ENCODE data around the gene NPAS4.
"Not testable (repeated sequence)": the region's sequence is repeated elsewhere in the genome, so short reads cannot be mapped to it uniquely, and the experiment has no call there.

Gene NPAS4

DNA sequence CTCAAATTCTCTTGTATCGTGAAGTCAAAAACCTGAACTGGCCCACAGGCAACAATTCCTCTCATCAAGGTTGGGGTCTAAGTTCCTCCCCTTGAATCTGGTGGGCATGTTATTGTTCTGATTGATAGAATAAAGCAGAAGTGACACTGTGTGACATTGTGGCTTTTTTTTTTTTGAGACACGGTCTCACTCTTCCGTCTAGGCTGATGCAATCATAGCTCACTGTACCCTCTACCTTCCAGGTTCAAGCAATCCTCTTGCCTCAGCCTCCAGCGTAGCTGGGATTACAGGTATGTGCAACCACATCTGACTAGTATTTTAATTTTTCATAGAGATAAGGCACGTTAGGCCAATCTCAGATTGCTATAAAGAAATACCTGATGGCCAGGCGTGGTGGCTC is 37.0 kb downstream of the NPAS4 start:
- no peak for DNase-seq

DNA sequence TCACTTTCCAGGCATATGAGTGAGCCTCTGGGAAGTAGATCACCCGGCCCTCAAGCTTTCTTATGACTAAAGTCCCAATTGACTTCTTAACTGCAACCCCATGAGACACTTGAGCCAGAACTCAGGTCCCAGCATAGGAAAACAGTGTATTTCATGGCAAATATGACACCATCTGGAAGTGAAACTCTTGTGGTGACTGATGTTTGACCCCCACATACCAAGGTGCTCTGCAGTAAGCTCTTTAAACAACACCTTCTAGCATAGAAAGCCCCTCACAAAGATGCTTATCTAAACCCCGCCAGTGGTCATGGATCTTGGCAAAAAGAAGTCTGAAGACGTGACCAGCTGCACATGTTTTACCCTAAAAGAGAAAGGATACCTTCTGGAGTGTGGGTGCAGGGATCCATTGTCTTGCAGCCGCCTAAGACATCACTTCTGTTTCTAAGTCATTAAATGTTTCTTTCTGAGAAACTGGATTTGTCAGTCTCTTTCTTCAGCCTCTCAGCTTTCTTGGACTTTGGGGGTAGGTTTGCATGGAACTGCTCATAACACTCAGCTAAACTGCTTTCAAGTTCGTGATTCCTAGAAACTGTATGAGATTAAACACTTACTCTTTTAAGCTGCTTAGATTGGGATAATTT is 38.4 kb downstream of the NPAS4 start:
- DNase-seq, result no peak

DNA sequence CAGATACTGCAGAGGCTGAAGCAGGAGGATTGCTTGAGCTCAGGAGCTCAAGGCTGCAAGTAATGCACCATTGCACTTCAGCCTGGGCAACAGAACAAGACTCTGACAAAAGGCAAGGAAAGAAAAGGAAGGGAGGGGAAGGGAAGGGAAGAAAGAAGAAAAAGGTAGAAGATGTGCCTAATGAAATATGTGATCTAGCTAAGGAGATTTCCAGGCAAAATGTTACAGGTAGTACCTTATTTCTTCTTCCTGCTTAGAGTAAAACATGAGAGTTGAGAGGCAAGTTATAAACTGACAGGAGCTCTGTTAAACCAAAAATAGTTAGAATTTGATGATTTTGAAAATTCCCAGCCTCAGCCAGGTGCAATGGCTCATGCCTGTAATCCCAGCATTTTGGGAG is 41.2 kb downstream of the NPAS4 start:
- no peak for DNase-seq

DNA sequence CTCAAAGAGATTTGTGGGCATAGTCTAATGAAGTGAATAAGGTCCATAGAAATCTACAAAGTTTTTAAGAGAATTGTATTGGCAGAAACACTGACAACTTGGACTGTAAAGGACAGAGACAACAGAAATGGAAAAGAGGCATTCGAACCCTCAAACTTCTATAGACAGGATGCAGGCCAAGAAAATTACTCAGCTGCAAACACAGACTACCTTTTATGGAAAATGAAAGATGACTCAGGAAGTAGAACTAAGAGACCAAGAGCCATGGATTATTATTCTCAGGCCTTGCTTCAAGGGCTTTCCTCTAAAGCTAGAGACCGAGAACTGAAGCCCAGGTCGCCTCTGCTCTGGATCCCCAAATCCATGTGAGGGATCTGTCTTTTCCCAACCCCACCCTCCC is 42.1 kb downstream of the NPAS4 start:
- DNase-seq, result no peak

DNA sequence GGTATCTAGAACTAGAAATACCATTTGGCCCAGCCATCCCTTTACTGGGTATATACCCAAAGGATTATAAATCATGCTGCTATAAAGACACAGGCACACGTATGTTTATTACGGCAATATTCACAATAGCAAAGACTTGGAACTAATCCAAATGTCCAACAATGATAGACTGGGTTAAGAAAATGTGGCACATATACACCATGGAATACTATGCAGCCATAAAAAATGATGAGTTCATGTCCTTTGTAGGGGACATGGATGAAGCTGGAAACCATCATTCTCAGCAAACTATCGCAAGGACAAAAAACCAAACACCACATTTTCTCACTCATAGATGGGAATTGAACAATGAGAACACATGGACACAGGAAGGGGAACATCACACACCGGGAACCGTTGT is 43.3 kb downstream of the NPAS4 start:
- not testable (repeated sequence) for DNase-seq

DNA sequence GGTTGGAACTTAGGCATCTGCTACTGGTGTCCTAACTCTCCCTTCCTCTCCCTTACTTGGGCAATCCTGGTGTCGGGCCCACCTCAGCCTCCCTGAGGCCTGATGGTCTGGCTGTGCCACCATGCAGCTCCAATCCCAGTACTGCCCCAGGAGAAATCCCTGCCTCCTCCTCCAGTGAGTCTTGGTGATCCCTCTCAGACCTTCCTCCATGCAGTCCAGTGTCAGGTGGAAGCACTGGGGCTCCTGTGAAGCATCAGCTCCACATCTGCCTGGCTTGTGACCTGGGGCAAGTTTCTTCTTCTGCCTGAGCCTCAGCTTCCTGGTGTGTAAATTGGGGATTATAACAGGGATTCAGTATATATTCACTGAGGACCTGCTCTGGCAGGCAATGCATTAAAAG is 44.1 kb downstream of the NPAS4 start:
- DNase-seq, result no peak

DNA sequence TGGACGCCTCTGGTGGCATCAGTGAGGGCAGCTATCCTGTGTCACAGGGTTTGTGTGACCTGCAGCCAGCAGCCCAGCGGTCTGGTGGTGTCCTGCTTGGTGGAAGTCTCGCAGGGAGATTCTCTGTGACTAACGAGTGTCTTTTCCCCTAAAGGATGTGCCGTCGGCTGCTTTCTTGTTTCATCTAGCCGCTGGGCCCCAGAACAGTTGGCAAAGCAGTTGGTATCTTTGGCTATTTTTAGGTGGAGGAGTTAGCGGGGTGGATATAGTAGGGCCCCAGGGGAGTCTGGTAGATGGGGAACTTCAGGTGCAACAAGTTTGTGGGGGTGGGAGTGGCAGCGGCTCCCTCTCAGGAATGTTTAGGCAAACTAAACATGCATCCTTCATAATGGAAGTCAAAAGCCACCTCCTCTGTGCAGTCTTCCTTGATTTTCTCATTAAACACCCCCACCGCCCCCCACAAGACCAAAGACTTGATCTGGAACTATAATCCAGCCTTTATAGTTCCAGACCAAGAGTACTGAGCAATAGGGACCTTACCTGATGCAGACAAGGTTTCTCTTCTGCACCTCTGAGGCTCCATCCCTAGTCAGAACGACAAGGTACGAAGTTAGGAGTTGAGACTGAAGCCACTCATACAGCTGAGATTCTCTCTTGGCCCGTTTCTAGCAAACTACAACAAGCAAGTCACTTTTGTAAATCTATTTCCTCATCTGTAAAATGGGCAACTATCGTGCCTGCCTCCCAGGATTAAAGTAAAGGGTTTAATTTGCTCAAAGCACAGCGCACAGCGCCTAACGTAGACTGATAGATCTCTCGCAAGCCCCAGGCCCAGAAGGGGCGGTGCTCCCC is 44.8 kb downstream of the NPAS4 start:
- no peak for DNase-seq

DNA sequence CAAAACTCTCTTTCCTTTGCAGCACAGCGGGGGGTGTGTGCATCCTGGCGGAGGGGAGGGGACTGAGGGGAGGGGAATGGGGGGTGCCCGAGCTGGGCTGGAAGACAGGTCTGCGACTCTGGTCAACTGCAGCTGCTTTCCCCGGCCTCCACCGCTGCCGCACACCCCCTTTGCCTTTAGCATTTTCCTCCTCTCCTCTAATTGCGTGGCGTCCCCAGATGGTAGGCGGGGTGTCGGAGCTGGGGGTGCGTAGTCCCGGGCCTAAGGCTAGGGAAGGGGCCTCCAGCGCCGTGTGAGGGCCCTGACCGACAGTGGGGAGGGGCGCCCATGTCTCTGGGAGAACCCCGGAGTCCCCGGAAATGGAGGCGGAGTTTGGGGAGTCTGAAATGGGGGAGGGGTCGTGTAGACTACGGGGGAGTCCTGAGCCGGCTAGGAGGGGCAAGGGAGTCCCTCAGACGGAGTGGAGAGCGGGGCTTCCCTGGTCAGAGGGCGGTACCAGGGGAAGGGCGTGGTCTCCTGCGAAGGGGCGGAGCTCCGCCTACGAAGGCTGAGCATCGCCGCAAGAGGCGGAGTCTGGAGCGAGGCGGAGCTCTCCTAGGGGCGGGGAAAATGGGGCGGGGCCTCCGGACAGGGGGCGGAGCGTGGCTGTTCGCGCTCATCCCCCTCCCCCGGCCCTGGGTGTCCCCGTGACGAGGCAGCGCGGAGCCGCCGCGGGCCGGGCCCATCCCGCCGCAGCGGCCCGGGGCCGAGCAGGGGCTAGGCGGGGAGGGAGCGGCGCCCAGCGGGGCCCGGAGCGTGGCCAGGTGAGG is 45.6 kb downstream of the NPAS4 start, which contains the start of gene PELI3:
TSS of gene PELI3 (plus strand) at position 681 of the 809 bp plus-strand sequence. CDS start 1,224 bp downstream, outside the sequence.
- DNase-seq, result peak; percentile 92

DNA sequence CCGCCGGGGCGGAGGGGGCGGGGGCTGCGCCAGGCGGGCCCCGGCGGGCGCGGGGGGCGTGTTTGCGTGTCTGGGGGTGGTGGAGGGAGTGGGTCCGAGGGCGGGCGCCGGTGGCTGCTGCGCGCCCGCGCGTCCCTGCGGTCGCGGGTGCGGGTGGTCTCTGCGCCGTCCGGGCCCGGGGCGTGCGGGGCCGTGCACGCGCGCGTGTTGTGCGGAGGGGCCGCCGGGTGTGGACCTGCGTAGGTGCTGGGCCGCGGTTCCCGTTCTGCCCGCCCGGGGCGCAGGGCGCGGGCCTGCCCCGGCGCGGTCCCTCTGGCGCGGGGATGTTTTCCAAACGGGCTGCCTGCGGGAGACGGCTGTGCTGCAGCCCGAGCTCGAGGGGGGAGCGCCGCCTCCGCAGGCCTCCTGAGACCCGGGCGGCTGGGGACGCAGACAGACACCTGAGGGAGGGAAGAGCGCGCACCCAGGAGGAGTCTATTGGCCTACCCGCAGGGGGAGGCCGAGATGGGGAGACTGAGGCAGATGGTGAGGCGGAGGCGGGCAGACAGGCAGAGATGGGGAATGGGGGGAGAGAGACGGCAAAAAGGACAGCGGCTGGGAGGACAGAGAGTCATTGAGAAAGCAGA is 46.3 kb downstream of the NPAS4 start:
- DNase-seq, result no peak

DNA sequence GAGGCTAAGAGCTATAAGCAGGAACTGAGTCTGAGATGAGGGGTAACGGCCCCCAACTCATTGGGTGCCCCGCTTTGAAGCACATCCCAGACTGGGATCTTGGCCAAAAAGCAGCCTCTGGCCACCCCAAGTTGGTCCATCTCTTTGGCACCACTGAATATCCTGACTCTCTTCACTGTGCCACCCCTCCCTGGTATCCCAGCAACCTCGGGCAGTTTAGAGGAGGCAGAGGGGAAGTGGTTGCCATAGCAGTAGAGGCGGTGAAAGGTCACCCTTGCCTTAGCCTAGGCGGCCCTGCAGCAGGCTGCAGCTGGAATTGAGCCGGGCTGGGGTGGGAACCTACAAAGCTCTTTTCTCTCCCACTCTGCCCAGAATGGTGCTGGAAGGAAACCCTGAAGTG is 46.9 kb downstream of the NPAS4 start:
- DNase-seq, result no peak

DNA sequence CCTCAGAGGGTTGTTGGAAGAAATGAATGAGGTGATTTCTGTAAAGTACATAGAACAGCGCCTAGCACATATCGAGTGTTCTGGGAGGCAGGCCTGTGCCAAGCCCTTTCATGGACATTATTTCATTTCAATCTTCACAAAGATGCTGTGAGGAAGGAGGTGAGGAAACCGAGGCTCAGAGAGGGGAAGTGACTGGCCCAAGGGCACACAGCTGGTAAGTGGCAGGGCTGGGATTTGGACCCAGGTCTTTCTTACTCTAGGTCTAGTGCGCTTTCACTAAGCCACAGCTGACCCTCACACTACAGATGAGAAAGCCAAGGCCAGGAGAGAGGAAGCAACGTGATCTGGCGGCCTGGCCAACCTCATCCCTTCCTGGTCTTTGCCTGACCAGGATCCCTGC is 47.9 kb downstream of the NPAS4 start:
- no peak for DNase-seq

DNA sequence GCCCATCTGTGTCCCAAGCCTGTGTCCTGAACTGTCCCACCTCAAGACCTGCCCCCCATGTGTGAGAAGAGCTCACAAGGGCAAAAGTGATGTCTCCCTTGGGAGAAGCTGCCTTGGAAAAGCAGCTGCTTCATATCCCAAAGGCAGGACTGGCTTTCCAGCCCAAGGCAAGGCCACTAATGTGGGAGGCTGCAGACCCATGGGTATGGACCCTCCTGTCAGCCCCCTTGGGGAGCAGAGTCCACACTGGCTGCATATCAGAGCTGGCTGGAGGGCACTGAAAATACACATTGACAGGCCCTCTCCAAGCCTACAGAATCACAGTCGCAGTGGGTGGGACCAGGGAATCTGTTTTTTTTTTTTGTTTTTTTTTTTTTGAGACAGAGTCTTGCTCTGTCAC is 48.6 kb downstream of the NPAS4 start:
- DNase-seq, result no peak

DNA sequence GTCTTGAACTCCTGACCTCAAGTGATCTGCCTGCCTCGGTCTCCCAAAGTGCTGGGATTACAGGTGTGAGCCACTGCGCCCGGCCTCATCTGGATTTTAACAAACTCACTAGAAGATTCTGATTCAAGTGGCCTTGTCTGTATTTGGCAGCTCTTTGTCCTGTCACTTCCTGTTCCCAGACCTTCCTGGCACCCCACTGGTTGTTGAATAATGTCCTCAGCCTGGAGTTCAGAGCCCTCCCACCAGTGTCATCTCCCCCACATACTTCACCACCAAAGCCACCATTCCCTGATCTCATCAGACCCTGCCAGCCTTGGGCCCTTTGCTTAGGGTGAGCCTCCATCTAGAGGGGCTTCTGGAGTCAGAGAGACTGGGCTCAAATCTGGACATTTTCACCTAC is 49.2 kb downstream of the NPAS4 start:
- no peak for DNase-seq

DNA sequence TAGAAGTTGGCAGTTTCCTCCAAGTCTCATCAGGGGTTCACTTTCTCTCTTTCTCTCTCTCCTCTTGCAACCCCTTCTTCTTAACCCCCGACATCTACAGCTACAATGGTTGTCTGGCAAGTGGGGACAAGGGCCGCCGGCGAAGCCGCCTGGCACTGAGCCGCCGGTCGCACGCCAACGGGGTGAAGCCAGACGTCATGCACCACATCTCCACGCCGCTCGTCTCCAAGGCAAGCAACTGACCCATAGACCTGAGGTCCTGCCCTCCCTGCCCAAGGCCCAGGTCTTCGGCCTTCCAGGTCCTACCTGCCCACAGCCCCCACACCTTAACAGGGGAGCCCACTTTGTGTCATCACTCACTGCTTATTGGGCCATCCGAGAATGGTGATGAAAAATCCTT is 50.3 kb downstream of the NPAS4 start:
- no peak for DNase-seq

DNA sequence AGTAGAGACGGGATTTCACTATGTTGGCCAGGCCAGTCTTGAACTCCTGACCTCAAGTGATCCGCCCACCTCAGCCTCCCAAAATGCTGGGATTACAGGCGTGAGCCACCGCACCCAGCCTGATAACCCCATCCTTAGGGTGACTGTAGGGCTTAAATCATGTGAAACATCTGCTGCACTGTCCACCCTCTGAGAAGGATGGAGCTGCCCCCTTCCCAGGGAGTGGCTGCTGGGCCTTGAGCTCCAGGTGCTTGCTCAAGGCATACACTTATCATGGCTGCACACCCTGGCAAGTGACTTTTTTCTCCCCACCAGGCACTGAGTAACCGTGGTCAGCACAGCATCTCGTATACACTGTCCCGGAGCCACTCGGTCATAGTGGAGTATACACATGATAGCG is 51.2 kb downstream of the NPAS4 start:
- no peak for DNase-seq

DNA sequence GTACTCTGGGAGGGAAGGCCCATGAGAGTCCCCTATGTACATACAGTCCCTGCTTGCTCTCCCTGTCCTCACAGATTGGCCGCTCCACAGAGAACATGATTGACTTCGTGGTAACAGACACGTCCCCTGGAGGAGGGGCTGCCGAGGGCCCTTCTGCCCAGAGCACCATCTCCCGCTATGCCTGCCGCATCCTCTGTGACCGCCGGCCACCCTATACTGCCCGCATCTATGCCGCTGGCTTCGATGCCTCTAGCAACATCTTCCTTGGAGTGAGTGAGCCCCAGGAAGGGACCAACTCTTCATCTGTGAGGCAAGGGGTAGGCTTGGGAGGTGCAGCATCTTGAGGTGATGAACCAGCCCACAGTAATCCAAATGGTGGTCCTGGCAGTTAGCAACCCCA is 52.3 kb downstream of the NPAS4 start:
- DNase-seq, result no peak

DNA sequence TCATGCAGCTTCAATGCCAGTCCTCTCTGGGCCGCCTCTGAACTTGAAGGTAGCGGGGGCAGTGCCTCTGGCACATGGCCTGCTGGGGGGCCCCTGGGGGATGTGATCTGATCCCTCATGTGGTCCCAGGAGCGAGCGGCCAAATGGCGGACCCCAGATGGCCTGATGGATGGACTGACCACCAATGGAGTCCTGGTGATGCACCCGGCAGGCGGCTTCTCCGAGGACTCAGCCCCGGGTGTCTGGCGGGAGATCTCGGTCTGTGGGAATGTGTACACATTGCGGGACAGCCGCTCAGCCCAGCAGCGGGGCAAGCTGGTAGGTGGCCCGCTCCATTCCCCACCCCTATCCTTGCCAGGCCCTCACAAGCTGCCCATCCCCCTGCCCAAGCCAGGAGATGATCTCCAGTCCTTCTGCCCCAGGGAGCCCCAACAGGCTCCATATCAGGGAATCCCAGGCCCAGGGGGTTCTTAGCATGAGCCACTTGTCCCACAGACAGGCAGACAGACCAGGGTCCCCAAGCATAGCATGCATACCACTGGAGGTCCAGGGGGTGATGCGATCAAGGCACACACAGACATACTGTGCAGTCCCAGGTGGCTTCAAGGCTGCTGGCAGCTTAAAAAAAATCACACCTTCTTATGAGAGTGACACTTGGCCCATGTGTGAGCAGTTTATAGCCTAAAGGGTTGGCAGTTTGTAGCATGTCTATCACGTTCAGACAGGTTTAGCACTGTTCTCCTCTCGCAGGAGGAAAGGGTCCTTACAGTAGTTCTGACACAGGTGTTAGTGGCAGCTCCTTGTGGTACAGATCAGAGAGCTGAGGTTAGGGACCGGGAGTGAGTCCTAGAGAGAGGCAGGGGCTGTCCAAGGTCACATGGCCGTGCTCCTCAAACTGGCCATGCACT is 53.0 kb downstream of the NPAS4 start:
- DNase-seq, result no peak

DNA sequence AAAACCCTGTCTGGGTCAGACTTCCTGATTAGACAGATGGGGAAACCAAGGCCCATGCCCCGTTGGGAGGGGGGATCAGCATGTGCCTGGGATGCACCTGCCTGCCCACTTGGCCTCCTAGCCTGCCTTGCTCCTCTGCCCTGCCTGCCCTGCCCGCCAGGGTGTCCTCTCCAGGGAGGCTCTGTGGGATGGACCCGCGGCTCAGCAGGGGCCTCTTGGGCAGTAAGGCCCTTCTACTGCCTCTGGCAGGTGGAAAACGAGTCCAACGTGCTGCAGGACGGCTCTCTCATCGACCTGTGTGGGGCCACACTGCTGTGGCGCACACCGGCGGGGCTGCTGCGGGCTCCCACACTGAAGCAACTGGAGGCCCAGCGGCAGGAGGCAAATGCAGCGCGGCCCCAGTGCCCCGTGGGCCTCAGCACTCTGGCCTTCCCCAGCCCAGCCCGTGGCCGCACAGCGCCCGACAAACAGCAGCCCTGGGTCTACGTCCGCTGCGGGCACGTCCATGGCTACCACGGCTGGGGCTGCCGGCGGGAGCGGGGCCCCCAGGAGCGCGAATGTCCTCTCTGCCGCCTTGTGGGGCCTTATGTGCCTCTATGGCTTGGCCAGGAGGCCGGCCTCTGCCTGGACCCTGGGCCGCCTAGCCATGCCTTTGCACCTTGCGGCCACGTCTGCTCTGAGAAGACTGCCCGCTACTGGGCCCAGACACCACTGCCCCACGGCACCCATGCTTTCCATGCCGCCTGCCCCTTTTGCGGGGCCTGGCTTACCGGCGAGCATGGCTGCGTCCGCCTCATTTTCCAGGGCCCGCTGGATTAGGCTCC is 54.7 kb downstream of the NPAS4 start:
- no peak for DNase-seq
